Measurements from ENCODE around the gene SESN2. TPM values are rescaled to one million over a fixed set of nuclear protein-coding genes. Genes with fewer than 3 reads are reported as not detected.

SESN2 gene
- total RNA-seq, 1 experiment from 2014 or later = 7.9 TPM

- DNase-seq (ENCODE audit: low read depth) = peak; percentile 38
Measured at GRCh38 chr1:28329395-28330153, 70.3 kb downstream of the SESN2 start.

Other genes starting within 250 kb of the SESN2 start
- gene EYA3, start 170.9 kb upstream of the SESN2 start, total RNA-seq (2014; rRNA removed; shearing (Covaris generic)) = 20.0 and 25.4 TPM in 2 replicates
- 0.07 and 0.47 TPM in 2 replicates for gene PTAFR, start 82.8 kb upstream of the SESN2 start, total RNA-seq (2014; rRNA removed; shearing (Covaris generic))
- gene DNAJC8, start 26.5 kb upstream of the SESN2 start, total RNA-seq (2014; rRNA removed; shearing (Covaris generic)) = 140 and 151 TPM in 2 replicates
- 323 and 496 TPM in 2 replicates for gene ATP5IF1, start 23.4 kb upstream of the SESN2 start, total RNA-seq (2014; rRNA removed; shearing (Covaris generic))
- 13.2 and 15.5 TPM in 2 replicates for gene MED18, start 69.5 kb downstream of the SESN2 start, total RNA-seq (2014; rRNA removed; shearing (Covaris generic))
- 17.8 and 31.1 TPM in 2 replicates for gene PHACTR4, start 110.2 kb downstream of the SESN2 start, total RNA-seq (2014; rRNA removed; shearing (Covaris generic))
- 36.8 and 49.1 TPM in 2 replicates for gene RCC1, start 246.5 kb downstream of the SESN2 start, total RNA-seq (2014; rRNA removed; shearing (Covaris generic))

All from M059J (cell line).